Kidney capillary endothelial cell (primary cell): ENCODE results near the gene RPS6KA3.
"Not testable (repeated sequence)": the region's sequence is repeated elsewhere in the genome, so short reads cannot be mapped to it uniquely, and the experiment has no call there.

Source experiments
- DNase-seq: peaks from one replicate; pipeline ENCODE4 v3.0.0-alpha.2; 2018; ENCODE audit warnings: low spot score

Gene RPS6KA3

GRCh38 chrX:20218836-20219505 is 47.7 kb downstream of the RPS6KA3 start:
- peak; percentile 52 for DNase-seq

GRCh38 chrX:20217906-20218305 is 48.8 kb downstream of the RPS6KA3 start:
- peak; percentile 15 for DNase-seq

- peak; percentile 75 for DNase-seq
Measured at GRCh38 chrX:20217271-20217670, 49.4 kb downstream of the RPS6KA3 start.

GRCh38 chrX:20215565-20215964 is 51.1 kb downstream of the RPS6KA3 start:
- DNase-seq, result no peak

GRCh38 chrX:20212486-20213089 is 54.1 kb downstream of the RPS6KA3 start:
- DNase-seq, result no peak

- DNase-seq, result no peak
Measured at GRCh38 chrX:20211261-20211786, 55.4 kb downstream of the RPS6KA3 start.

- no peak for DNase-seq
Measured at GRCh38 chrX:20205927-20206708, 60.6 kb downstream of the RPS6KA3 start.

GRCh38 chrX:20204351-20204750 is 62.4 kb downstream of the RPS6KA3 start:
- no peak for DNase-seq

GRCh38 chrX:20197641-20198210 is 69.0 kb downstream of the RPS6KA3 start:
- DNase-seq, result no peak

GRCh38 chrX:20189171-20189570 is 77.5 kb downstream of the RPS6KA3 start:
- DNase-seq, result no peak

GRCh38 chrX:20181598-20182329 is 84.9 kb downstream of the RPS6KA3 start:
- no peak for DNase-seq

GRCh38 chrX:20177093-20177492 is 89.6 kb downstream of the RPS6KA3 start:
- no peak for DNase-seq

GRCh38 chrX:20173856-20174255 is 92.9 kb downstream of the RPS6KA3 start:
- no peak for DNase-seq

GRCh38 chrX:20173313-20173712 is 93.4 kb downstream of the RPS6KA3 start:
- no peak for DNase-seq

- no peak for DNase-seq
Measured at GRCh38 chrX:20171887-20172286, 94.8 kb downstream of the RPS6KA3 start.

- DNase-seq, result not testable (repeated sequence)
Measured at GRCh38 chrX:20162516-20162915, 104.2 kb downstream of the RPS6KA3 start.

- no peak for DNase-seq
Measured at GRCh38 chrX:20159797-20160385, 106.8 kb downstream of the RPS6KA3 start.

- DNase-seq, result no peak
Measured at GRCh38 chrX:20151689-20152088, 115.0 kb downstream of the RPS6KA3 start.

GRCh38 chrX:20149326-20149725 is 117.4 kb downstream of the RPS6KA3 start:
- no peak for DNase-seq

GRCh38 chrX:20147561-20147960 is 119.1 kb downstream of the RPS6KA3 start:
- DNase-seq, result no peak

- peak; percentile 79 for DNase-seq
Measured at GRCh38 chrX:20144491-20144890, 122.2 kb downstream of the RPS6KA3 start.
